Peyer's patch (tissue), 4 donors: ENCODE results near the gene COTL1. TPM values are rescaled to one million over a fixed set of nuclear protein-coding genes. Genes with fewer than 3 reads are reported as not detected.

Experiments used
- DNase-seq, 3 donors: peaks; one replicate each; pipeline ENCODE4 v3.0.0-alpha.2; 2017 to 2019
- H3K27ac ChIP-seq, 4 donors: fragments of 200-600 bp; sonication (generic); one replicate each; pipeline ENCODE4 v1.5.1; 2016 to 2019
- H3K27me3 ChIP-seq, 2 donors: fragments of 200-600 bp; sonication (generic); one replicate each; pipeline ENCODE4 v1.5.1; 2019
- H3K36me3 ChIP-seq, 3 donors: fragments of 200-600 bp; sonication (generic); one replicate each; pipeline ENCODE4 v1.5.1; 2016 to 2019
- H3K4me1 ChIP-seq, 4 donors: fragments of 200-600 bp; sonication (generic); one replicate each; pipeline ENCODE4 v1.5.1; 2016 to 2019
- H3K4me3 ChIP-seq, 4 donors: fragments of 200-600 bp; sonication (generic); 1 replicate in 3 of 4; 2 replicates in 1 of 4; pipeline ENCODE4 v1.5.1; 2016 to 2019; ENCODE audit warnings: mild to moderate bottlenecking in 1 of 4
- H3K9me3 ChIP-seq, 4 donors: fragments of 200-600 bp; sonication (generic); one replicate each; pipeline ENCODE4 v1.5.1; 2016 to 2019; ENCODE audit warnings: mild to moderate bottlenecking in 1 of 4
- CTCF ChIP-seq, 6 experiments: fragments of 450-650 bp in 4 of 6; fragments of 200-600 bp in 2 of 6; sonication (generic) in 1 of 6; IDR thresholded peaks; one replicate each; pipeline ENCODE4 v1.5.1; 2017 to 2019; ENCODE audit warnings: antibody characterized with exemption in 6 of 6, mild to moderate bottlenecking in 3 of 6, moderate library complexity in 1 of 6
- POLR2A ChIP-seq, 2 donors: fragments of 450-650 bp; IDR thresholded peaks; one replicate each; pipeline ENCODE4 v1.5.1; 2017; ENCODE audit warnings: antibody characterized with exemption in 2 of 2, mild to moderate bottlenecking in 2 of 2, moderate library complexity in 2 of 2
- total RNA-seq, 4 donors: library from RNA; depleted of rRNA; stranded (reverse); fragments of >200 nt; gene quantifications; one replicate each; pipeline ENCODE4 v1.1.0, GENCODE V29; 2016

The COTL1 gene
- total RNA-seq, 4 donors from 2014 or later: 29.6 to 84.2 (median 43.1) TPM

- no peaks in the 10 kb centered on the region for H3K9me3 ChIP-seq
- no peak for TF ChIP-seq CTCF (IDR thresholded peaks at IDR 0.05)
- no peak for TF ChIP-seq POLR2A (IDR thresholded peaks at IDR 0.05)
- H3K4me3 ChIP-seq: no peak overlapping the region
- H3K36me3 ChIP-seq: no peaks in the 10 kb centered on the region
- DNase-seq: no peak
- peaks cover 0 to 6% (median 2%) of the 10 kb centered on the region in 4 donors for H3K4me1 ChIP-seq
- H3K27ac ChIP-seq: no peak overlapping the region
- H3K27me3 ChIP-seq: no peaks in the 10 kb centered on the region
Observed at GRCh38 chr16:84582958-84583516, 34.8 kb downstream of the COTL1 start.

GRCh38 chr16:84581158-84581557 lies 36.7 kb downstream of the COTL1 start:
- no peak for DNase-seq
- H3K4me1 ChIP-seq: peaks cover 0 to 3% (median 0%) of the 10 kb centered on the region in 4 donors
- no peak for TF ChIP-seq CTCF (IDR thresholded peaks at IDR 0.05)
- TF ChIP-seq POLR2A (IDR thresholded peaks at IDR 0.05): no peak
- no peak overlapping the region for H3K4me3 ChIP-seq
- no peaks in the 10 kb centered on the region for H3K27me3 ChIP-seq
- H3K9me3 ChIP-seq: no peaks in the 10 kb centered on the region
- H3K27ac ChIP-seq: peak overlapping the region in 1 of 4 donors; percentile 27
- no peaks in the 10 kb centered on the region for H3K36me3 ChIP-seq

GRCh38 chr16:84579936-84580335 lies 37.9 kb downstream of the COTL1 start:
- Histone ChIP-seq H3K27ac (no peak overlapping the region), H3K4me3 (no peak overlapping the region), H3K27me3 (no peaks in the 10 kb centered on the region), H3K4me1 (peaks cover 0 to under 1% (median 0%) of the 10 kb centered on the region in 4 donors), H3K9me3 (no peaks in the 10 kb centered on the region), H3K36me3 (no peaks in the 10 kb centered on the region)
- no peak for DNase-seq
- TF ChIP-seq POLR2A (IDR thresholded peaks at IDR 0.05) (no peak), CTCF (IDR thresholded peaks at IDR 0.05) (no peak)

- no peak for DNase-seq
- Histone ChIP-seq H3K4me3 (no peak overlapping the region), H3K9me3 (no peaks in the 10 kb centered on the region), H3K4me1 (no peaks in the 10 kb centered on the region), H3K27ac (no peak overlapping the region), H3K36me3 (no peaks in the 10 kb centered on the region), H3K27me3 (no peaks in the 10 kb centered on the region)
- TF ChIP-seq POLR2A (IDR thresholded peaks at IDR 0.05) (no peak), CTCF (IDR thresholded peaks at IDR 0.05) (no peak)
Observed at GRCh38 chr16:84578538-84579126, 39.2 kb downstream of the COTL1 start.

- Histone ChIP-seq H3K4me3 (no peak overlapping the region), H3K36me3 (no peaks in the 10 kb centered on the region), H3K4me1 (peaks cover 0 to 4% (median 0%) of the 10 kb centered on the region in 4 donors), H3K27me3 (no peaks in the 10 kb centered on the region), H3K9me3 (no peaks in the 10 kb centered on the region), H3K27ac (no peak overlapping the region)
- no peak for TF ChIP-seq CTCF (IDR thresholded peaks at IDR 0.05)
- no peak for TF ChIP-seq POLR2A (IDR thresholded peaks at IDR 0.05)
- no peak for DNase-seq
Observed at GRCh38 chr16:84577034-84577803, 40.7 kb downstream of the COTL1 start.
